HG03045 (cell line): ENCODE results near the gene HELZ2.

Experiments used
- ATAC-seq: cut with Tn5 transposase; IDR thresholded peaks from one replicate; pipeline ENCODE4 v1.9.1; 2021; ENCODE audit warnings: mild to moderate bottlenecking, moderate library complexity; ENCODE audit not compliant: unreplicated experiment

Gene HELZ2

DNA sequence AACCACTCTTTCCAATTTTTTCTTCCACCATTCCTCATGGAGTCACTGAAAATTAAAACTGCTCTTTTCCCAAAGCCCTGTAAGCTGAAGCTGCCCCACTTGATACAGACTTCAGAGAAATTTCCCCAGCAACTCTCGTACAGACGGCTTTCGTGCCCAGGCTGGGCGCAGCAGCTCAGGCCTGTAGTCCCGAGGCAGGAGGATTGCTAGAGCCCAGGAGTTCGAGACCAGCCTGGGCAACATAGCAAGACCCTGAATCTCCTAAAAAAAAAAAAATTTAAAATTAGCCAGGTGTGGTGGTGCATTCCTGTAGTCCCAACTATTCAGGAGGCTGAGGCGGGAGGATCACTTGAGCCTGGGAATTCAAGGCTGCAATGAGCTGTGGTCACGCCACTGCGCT, 46.9 kb downstream of the HELZ2 start:
- ATAC-seq: no peak

DNA sequence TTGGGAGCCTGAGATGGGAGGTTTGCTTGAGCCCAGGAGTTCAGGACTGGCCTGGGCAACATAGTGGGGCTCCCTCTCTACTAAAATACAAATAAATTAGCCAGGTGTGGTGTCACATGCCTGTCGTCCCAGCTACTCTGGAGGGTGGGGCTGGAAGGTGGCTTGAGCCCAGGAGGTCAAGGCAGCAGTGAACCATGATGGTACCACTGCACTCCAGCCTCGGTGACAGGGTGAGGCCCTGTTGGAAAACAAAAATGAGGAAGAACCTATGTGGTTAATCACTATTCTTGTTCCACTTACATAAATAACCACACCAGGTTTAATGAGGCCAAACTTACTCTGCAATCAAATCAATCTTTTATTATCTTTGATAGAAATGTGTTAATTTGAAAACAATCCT, 48.1 kb downstream of the HELZ2 start:
- ATAC-seq: no peak

DNA sequence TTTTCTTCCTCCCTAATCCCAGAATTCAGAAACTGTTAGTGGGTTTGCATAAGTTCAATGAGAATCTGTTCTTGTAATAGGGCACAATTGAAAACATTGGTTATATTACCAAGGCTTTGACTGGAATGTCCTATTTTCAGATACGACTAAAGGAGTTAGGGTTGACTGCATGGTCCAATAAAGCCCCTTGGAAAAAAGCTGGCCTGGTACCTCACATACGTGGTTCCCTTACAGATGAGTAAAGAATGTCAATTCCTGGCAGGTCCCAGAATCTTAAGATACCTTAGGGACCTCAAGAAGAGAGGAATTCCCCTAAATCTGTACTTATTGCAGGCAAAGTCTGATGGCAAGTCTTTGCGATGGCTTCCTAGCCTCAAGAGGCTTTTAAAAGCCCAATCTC, 48.9 kb downstream of the HELZ2 start:
- ATAC-seq: no peak
